Measurements from ENCODE around the gene DCP2.
"Not testable (repeated sequence)": the region's sequence is repeated elsewhere in the genome, so short reads cannot be mapped to it uniquely, and the experiment has no call there.

DCP2 gene

GRCh38 chr5:112976432-112977309 is at the start of gene DCP2:
TSS of gene DCP2 (plus strand) at chr5:112976798. CDS start at chr5:112976934, 136 bp downstream.
- DNase-seq: peak; percentile 92

GRCh38 chr5:112929336-112930081 is 47.1 kb upstream of the DCP2 start:
- no peak for DNase-seq

- DNase-seq: no peak
Observed at GRCh38 chr5:112930082-112930344, 46.6 kb upstream of the DCP2 start.

GRCh38 chr5:112931473-112931872 is 45.1 kb upstream of the DCP2 start:
- DNase-seq: no peak

- no peak for DNase-seq
Observed at GRCh38 chr5:112933105-112933504, 43.5 kb upstream of the DCP2 start.

GRCh38 chr5:112933651-112934365 is 42.8 kb upstream of the DCP2 start:
- DNase-seq: no peak

GRCh38 chr5:112934366-112934663 is 42.3 kb upstream of the DCP2 start:
- DNase-seq: no peak

GRCh38 chr5:112935675-112936074 is 40.9 kb upstream of the DCP2 start:
- no peak for DNase-seq

- DNase-seq: no peak
Observed at GRCh38 chr5:112938286-112938685, 38.3 kb upstream of the DCP2 start.

- no peak for DNase-seq
Observed at GRCh38 chr5:112940670-112941069, 35.9 kb upstream of the DCP2 start.

- no peak for DNase-seq
Observed at GRCh38 chr5:112948458-112948857, 28.1 kb upstream of the DCP2 start.

- no peak for DNase-seq
Observed at GRCh38 chr5:112951124-112951702, 25.4 kb upstream of the DCP2 start.

- DNase-seq: no peak
Observed at GRCh38 chr5:112956606-112957005, 20.0 kb upstream of the DCP2 start.

- DNase-seq: no peak
Observed at GRCh38 chr5:112957036-112957808, 19.4 kb upstream of the DCP2 start.

GRCh38 chr5:112958093-112959088 is 18.2 kb upstream of the DCP2 start:
- no peak for DNase-seq

- not testable (repeated sequence) for DNase-seq
Observed at GRCh38 chr5:112959872-112960271, 16.7 kb upstream of the DCP2 start.

- DNase-seq: no peak
Observed at GRCh38 chr5:112960315-112960714, 16.3 kb upstream of the DCP2 start.

GRCh38 chr5:112960863-112961504 is 15.6 kb upstream of the DCP2 start:
- DNase-seq: no peak

- not testable (repeated sequence) for DNase-seq
Observed at GRCh38 chr5:112963374-112963733, 13.2 kb upstream of the DCP2 start.

GRCh38 chr5:112965733-112966306 is 10.8 kb upstream of the DCP2 start:
- no peak for DNase-seq
